ENCODE measurements around the gene PTPN22. TPM values are rescaled to one million over a fixed set of nuclear protein-coding genes. Genes with fewer than 3 reads are reported as not detected.
A peak's percentile ranks its signal among the peaks of the same experiment; 100 is the strongest.

Gene PTPN22
- total RNA-seq, 1 donor from 2014 or later, result not detected

DNA sequence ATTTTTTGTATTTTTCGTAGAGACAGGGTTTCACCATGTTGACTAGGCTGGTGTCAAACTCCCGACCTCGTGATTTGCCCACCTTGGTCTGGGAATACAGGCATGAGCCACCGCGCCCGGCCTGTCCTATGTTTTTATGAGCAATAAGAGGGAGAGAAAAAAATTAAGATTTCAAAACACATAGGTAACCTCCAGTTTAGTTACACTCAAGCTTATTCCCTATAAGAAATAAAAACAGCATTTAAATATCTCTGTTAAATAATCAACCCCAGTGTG lies 66.3 kb downstream of the PTPN22 start:
- Mint-ChIP-seq H3K4me1 (ENCODE audit: low read depth) (peaks cover 17% of the 10 kb centered on the region), H3K9me3 (ENCODE audit: low read depth) (no peaks in the 10 kb centered on the region), H3K27ac (peak overlapping the region; percentile 31), H3K27me3 (no peaks in the 10 kb centered on the region), H3K36me3 (ENCODE audit: insufficient read depth) (peaks cover 9% of the 10 kb centered on the region), H3K4me3 (ENCODE audit: low read depth) (no peak overlapping the region)
- TF ChIP-seq, protein P1, sequence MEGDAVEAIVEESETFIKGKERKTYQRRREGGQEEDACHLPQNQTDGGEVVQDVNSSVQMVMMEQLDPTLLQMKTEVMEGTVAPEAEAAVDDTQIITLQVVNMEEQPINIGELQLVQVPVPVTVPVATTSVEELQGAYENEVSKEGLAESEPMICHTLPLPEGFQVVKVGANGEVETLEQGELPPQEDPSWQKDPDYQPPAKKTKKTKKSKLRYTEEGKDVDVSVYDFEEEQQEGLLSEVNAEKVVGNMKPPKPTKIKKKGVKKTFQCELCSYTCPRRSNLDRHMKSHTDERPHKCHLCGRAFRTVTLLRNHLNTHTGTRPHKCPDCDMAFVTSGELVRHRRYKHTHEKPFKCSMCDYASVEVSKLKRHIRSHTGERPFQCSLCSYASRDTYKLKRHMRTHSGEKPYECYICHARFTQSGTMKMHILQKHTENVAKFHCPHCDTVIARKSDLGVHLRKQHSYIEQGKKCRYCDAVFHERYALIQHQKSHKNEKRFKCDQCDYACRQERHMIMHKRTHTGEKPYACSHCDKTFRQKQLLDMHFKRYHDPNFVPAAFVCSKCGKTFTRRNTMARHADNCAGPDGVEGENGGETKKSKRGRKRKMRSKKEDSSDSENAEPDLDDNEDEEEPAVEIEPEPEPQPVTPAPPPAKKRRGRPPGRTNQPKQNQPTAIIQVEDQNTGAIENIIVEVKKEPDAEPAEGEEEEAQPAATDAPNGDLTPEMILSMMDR (IDR thresholded peaks at IDR 0.05; ENCODE audit: unreplicated experiment), result no peak
- no peak for DNase-seq (ENCODE audit: low spot score, unreplicated experiment)

DNA sequence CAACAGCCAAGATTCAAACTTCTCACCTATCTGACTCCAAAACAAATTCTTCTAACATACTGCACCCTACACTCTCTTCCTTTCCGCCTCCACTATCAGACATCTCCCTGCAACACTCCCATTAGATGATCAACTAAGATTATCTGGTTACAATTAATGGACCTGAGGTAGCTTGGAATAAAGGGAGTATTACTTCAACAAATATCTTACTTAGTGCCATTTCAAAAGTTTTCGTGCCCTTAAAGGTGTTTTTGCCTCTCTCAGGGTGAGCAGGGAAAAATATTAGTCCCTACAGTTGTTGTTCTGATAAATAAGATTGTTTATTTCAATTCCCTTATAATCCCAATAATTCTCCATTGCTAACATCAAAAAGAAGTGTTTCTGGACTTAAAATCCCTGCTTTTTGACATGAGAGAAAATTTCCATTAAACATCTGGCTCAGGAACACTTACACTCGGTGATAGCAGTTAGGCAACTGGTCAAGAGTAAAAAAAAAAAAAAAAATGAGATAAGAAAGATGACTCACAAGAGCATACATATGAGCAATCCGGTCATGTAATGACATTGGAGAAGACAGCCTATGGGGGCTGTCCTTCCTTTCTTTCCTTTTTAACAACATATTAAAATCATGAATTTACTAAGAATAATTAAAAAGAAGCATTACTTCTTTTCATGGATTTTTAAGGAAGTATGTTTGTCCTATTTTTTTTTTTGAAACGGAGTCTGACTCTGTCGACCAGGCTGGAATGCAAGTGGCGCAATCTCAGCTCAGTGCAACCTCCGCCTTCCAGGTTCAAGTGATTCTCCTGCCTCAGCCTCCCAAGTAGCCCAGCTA lies 66.9 kb downstream of the PTPN22 start:
- Mint-ChIP-seq H3K4me3 (ENCODE audit: low read depth) (no peak overlapping the region), H3K36me3 (ENCODE audit: insufficient read depth) (peaks cover 9% of the 10 kb centered on the region)

DNA sequence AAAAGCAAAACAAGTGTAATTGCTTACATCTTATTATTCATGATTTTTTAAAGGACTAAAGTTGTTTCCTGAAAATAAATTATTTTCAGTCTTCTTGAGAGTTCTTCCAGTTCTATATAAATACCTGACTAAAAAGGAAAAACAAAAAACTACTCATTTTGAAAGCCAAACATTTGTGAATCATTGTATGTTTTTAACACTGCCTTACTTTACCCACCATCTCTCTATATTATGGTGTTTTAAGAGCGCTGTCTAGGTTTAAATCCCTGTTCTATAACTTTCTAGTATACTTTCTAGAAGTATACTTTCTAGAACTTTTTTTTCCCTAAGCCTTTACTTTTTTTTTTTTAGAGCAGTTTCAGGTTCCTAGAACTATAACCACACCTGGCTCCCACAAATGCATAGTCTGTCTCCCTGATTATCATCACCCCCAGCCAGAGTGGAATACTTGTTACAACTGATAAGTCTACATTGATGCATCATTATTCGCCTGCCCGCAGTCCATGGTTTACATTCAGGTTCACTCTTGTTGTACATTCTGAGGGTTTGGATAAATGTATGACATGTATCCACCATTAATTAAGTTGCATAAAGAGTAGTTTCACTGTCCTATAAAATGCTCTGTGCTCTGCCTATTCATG lies 69.0 kb downstream of the PTPN22 start:
- H3K9me3 Mint-ChIP-seq (ENCODE audit: low read depth), result no peaks in the 10 kb centered on the region
- DNase-seq (ENCODE audit: low spot score, unreplicated experiment), result no peak
- no peak overlapping the region for H3K27ac Mint-ChIP-seq

More for the DNA sequence above, 66.9 kb downstream of the PTPN22 start:
- DNase-seq (ENCODE audit: low spot score, unreplicated experiment), result no peak
- TF ChIP-seq, protein P1 (IDR thresholded peaks at IDR 0.05; ENCODE audit: unreplicated experiment), result no peak
- Mint-ChIP-seq H3K27ac (peak overlapping the region; percentile 31), H3K4me1 (ENCODE audit: low read depth) (peaks cover 13% of the 10 kb centered on the region), H3K9me3 (ENCODE audit: low read depth) (no peaks in the 10 kb centered on the region), H3K27me3 (no peaks in the 10 kb centered on the region)

DNA sequence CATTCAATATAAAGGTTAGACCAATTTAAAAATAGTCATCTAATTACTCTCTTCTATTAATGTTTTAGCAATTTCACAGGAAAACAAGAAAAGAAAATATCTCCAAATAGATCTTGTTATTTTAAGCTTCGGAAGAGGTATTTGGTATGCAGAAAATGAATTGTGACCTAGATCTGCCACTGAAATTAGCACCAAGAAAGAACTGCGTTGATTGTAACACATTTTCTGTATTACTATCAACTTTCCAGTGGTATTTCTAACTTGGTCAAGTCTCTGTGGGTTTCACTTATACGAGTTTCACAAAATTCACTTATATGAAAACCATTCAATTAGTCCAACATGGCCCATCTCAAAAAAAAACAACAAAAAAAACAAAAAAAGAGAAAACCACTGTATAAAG lies 71.0 kb downstream of the PTPN22 start:
- no peak overlapping the region for H3K27ac Mint-ChIP-seq
- H3K27me3 Mint-ChIP-seq, result no peaks in the 10 kb centered on the region
- TF ChIP-seq, protein P1 (IDR thresholded peaks at IDR 0.05; ENCODE audit: unreplicated experiment), result no peak
- peaks cover 11% of the 10 kb centered on the region for H3K4me1 Mint-ChIP-seq (ENCODE audit: low read depth)
- H3K9me3 Mint-ChIP-seq (ENCODE audit: low read depth), result no peaks in the 10 kb centered on the region
- no peak for DNase-seq (ENCODE audit: low spot score, unreplicated experiment)
- peaks cover 7% of the 10 kb centered on the region for H3K36me3 Mint-ChIP-seq (ENCODE audit: insufficient read depth)
- no peak overlapping the region for H3K4me3 Mint-ChIP-seq (ENCODE audit: low read depth)

More for the DNA sequence above, 69.0 kb downstream of the PTPN22 start:
- TF ChIP-seq, protein P1 (IDR thresholded peaks at IDR 0.05; ENCODE audit: unreplicated experiment), result no peak
- no peaks in the 10 kb centered on the region for H3K27me3 Mint-ChIP-seq
- peaks cover 11% of the 10 kb centered on the region for H3K4me1 Mint-ChIP-seq (ENCODE audit: low read depth)
- H3K4me3 Mint-ChIP-seq (ENCODE audit: low read depth), result no peak overlapping the region
- H3K36me3 Mint-ChIP-seq (ENCODE audit: insufficient read depth), result peaks cover 5% of the 10 kb centered on the region

DNA sequence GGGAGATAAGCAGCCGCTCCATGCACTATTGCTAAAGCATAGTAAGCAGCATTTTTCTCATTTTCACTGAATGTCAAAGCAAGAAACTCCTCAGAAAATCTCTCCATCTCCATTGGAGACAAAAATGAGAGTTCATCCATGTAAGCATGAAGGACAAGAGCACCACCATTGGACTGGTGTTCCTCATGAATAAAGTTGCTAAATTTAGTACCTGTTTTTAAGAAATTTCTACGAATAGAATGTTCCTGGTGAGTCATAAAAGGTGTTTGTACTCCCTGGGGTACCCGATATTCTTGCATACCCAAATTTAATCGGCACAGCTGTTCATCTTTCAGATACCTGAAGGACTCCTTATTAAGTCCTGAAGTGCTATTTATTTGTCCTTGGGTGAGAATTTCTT lies 74.0 kb downstream of the PTPN22 start:
- DNase-seq (ENCODE audit: low spot score, unreplicated experiment), result no peak
- TF ChIP-seq, protein P1 (IDR thresholded peaks at IDR 0.05; ENCODE audit: unreplicated experiment), result no peak

More for the DNA sequence above, 74.0 kb downstream of the PTPN22 start:
- Mint-ChIP-seq H3K4me1 (ENCODE audit: low read depth) (peaks cover 9% of the 10 kb centered on the region), H3K9me3 (ENCODE audit: low read depth) (no peaks in the 10 kb centered on the region), H3K27ac (peak overlapping the region; percentile 79), H3K4me3 (ENCODE audit: low read depth) (no peak overlapping the region), H3K36me3 (ENCODE audit: insufficient read depth) (peaks cover 18% of the 10 kb centered on the region), H3K27me3 (no peaks in the 10 kb centered on the region)
